ENCODE data around the gene CACNA1A. TPM values are rescaled to one million over a fixed set of nuclear protein-coding genes. Genes with fewer than 3 reads are reported as not detected.

Gene CACNA1A
- total and polyA plus RNA-seq, 2 of the 13 experiments (the other 11 are each of a cell fraction or from before 2014, with no cell fraction given), result not detected

DNA sequence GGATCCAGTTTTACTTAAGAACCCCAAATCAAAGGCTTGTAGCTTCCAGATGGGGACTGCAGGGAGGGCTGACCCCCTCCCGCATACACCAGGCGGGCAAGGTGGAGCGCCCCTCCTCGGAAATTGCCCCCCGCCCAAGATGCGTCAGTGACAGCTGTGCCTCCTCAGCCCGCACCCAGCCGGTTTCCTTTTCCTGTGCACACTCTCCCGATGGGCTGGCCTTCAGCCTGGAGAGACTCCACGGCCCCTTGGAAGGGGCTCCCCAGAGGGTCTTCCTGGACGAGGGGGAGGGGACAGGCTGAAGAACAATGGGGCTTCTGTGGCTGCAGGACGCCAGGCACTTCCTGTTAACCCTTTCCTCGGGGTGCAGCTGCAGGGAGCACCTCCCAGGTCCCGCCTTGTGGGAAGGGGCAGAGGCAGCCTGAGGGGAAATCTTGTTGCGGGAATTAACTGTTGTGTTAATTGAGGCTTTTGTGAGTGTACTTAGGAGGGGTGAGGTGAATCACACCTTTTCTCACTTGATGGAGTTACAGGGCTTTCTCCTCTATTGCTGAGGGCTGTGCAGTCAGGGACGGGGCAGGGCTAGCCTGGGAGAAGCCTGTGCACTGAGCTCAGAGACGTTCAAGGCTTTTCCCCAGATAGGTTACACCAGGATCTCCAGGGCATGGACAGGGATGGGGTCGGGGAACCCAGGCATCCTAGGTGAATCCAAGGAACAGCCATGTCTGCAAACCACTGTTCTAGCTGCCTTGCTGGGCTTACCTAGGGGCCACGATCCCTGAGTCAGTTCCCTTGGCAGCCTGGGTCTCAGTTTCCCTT, 341.7 kb downstream of the CACNA1A start (continued):
- TF ChIP-seq, protein P1, sequence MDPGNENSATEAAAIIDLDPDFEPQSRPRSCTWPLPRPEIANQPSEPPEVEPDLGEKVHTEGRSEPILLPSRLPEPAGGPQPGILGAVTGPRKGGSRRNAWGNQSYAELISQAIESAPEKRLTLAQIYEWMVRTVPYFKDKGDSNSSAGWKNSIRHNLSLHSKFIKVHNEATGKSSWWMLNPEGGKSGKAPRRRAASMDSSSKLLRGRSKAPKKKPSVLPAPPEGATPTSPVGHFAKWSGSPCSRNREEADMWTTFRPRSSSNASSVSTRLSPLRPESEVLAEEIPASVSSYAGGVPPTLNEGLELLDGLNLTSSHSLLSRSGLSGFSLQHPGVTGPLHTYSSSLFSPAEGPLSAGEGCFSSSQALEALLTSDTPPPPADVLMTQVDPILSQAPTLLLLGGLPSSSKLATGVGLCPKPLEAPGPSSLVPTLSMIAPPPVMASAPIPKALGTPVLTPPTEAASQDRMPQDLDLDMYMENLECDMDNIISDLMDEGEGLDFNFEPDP (CRISPR knock-in tag; conservative IDR thresholded peaks at IDR 0.05), result no peak
- no peak for TF ChIP-seq IRX3 (CRISPR knock-in tag; IDR thresholded peaks at IDR 0.05; ENCODE audit: borderline replicate concordance, low read depth)
- peak; percentile 55; the same call in 1 of the 2 replicates for TF ChIP-seq ZNF264 (CRISPR knock-in tag; IDR thresholded peaks at IDR 0.05)
- TF ChIP-seq ZNF570 (CRISPR knock-in tag; IDR thresholded peaks at IDR 0.05; ENCODE audit: borderline replicate concordance), result no peak
- no peak for TF ChIP-seq ZNF713 (CRISPR knock-in tag; IDR thresholded peaks at IDR 0.05)
- no peak for TF ChIP-seq ZFP36L2 (CRISPR knock-in tag; IDR thresholded peaks at IDR 0.05)
- no peak for TF ChIP-seq ATRX (CRISPR knock-in tag; IDR thresholded peaks at IDR 0.05; ENCODE audit: borderline replicate concordance)
- peak; percentile 66; the same call in 1 of the 2 replicates for TF ChIP-seq CHD4 (IDR thresholded peaks at IDR 0.05; ENCODE audit: borderline replicate concordance, low read length)
- TF ChIP-seq IRF2 (CRISPR knock-in tag; IDR thresholded peaks at IDR 0.05), result peak; percentile 80; the same call in 1 of the 2 replicates
- TF ChIP-seq, protein P2, sequence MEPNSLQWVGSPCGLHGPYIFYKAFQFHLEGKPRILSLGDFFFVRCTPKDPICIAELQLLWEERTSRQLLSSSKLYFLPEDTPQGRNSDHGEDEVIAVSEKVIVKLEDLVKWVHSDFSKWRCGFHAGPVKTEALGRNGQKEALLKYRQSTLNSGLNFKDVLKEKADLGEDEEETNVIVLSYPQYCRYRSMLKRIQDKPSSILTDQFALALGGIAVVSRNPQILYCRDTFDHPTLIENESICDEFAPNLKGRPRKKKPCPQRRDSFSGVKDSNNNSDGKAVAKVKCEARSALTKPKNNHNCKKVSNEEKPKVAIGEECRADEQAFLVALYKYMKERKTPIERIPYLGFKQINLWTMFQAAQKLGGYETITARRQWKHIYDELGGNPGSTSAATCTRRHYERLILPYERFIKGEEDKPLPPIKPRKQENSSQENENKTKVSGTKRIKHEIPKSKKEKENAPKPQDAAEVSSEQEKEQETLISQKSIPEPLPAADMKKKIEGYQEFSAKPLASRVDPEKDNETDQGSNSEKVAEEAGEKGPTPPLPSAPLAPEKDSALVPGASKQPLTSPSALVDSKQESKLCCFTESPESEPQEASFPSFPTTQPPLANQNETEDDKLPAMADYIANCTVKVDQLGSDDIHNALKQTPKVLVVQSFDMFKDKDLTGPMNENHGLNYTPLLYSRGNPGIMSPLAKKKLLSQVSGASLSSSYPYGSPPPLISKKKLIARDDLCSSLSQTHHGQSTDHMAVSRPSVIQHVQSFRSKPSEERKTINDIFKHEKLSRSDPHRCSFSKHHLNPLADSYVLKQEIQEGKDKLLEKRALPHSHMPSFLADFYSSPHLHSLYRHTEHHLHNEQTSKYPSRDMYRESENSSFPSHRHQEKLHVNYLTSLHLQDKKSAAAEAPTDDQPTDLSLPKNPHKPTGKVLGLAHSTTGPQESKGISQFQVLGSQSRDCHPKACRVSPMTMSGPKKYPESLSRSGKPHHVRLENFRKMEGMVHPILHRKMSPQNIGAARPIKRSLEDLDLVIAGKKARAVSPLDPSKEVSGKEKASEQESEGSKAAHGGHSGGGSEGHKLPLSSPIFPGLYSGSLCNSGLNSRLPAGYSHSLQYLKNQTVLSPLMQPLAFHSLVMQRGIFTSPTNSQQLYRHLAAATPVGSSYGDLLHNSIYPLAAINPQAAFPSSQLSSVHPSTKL (CRISPR knock-in tag; IDR thresholded peaks at IDR 0.05), result peak; percentile 81
- no peak for TF ChIP-seq KMT2A (CRISPR knock-in tag; IDR thresholded peaks at IDR 0.05)
- TF ChIP-seq ZNF367 (CRISPR knock-in tag; IDR thresholded peaks at IDR 0.05; ENCODE audit: borderline replicate concordance), result no peak
- peak; percentile 99 for TF ChIP-seq ETV5 (CRISPR knock-in tag; IDR thresholded peaks at IDR 0.05; ENCODE audit: borderline replicate concordance)
- peak; percentile 11; the same call in 1 of the 2 replicates for TF ChIP-seq SIX4 (CRISPR knock-in tag; IDR thresholded peaks at IDR 0.05)
- peak; percentile 63; the same call in 1 of the 2 replicates for TF ChIP-seq ZSCAN9 (CRISPR knock-in tag; IDR thresholded peaks at IDR 0.05; ENCODE audit: borderline replicate concordance)
- no peak for TF ChIP-seq ZNF468 (CRISPR knock-in tag; IDR thresholded peaks at IDR 0.05)
- TF ChIP-seq, protein P3, sequence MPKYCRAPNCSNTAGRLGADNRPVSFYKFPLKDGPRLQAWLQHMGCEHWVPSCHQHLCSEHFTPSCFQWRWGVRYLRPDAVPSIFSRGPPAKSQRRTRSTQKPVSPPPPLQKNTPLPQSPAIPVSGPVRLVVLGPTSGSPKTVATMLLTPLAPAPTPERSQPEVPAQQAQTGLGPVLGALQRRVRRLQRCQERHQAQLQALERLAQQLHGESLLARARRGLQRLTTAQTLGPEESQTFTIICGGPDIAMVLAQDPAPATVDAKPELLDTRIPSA (CRISPR knock-in tag; IDR thresholded peaks at IDR 0.05; ENCODE audit: borderline replicate concordance), result no peak
- TF ChIP-seq PHF5A (CRISPR knock-in tag; IDR thresholded peaks at IDR 0.05; ENCODE audit: low read depth, unreplicated experiment), result peak; percentile 69
- TF ChIP-seq TAF15 (IDR thresholded peaks at IDR 0.05; ENCODE audit: low read depth, low read length, poor library complexity, severe bottlenecking), result peak; percentile 45
- no peak; the same call in 1 of the 2 replicates for TF ChIP-seq ARHGAP35 (CRISPR knock-in tag; IDR thresholded peaks at IDR 0.05; ENCODE audit: borderline replicate concordance)
- TF ChIP-seq, protein P4, sequence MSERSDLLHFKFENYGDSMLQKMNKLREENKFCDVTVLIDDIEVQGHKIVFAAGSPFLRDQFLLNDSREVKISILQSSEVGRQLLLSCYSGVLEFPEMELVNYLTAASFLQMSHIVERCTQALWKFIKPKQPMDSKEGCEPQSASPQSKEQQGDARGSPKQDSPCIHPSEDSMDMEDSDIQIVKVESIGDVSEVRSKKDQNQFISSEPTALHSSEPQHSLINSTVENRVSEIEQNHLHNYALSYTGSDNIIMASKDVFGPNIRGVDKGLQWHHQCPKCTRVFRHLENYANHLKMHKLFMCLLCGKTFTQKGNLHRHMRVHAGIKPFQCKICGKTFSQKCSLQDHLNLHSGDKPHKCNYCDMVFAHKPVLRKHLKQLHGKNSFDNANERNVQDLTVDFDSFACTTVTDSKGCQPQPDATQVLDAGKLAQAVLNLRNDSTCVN (CRISPR knock-in tag; IDR thresholded peaks at IDR 0.05; ENCODE audit: borderline replicate concordance), result no peak
- TF ChIP-seq MTF2 (CRISPR knock-in tag; IDR thresholded peaks at IDR 0.05; ENCODE audit: borderline replicate concordance), result no peak

Measured in HepG2 (cell line).